Urothelium cell line (cell line): Measurements from ENCODE around the gene FRMD4A.
A peak's percentile ranks its signal among the peaks of the same experiment; 100 is the strongest.
"Not testable (repeated sequence)": the region's sequence is repeated elsewhere in the genome, so short reads cannot be mapped to it uniquely, and the experiment has no call there.

Experiments
- DNase-seq: peaks from one replicate; pipeline ENCODE4 v3.0.0; 2011; ENCODE audit warnings: low spot score, mixed read lengths
- FAIRE-seq: peaks from 2 replicates; lab custom pipeline; 2011; peaks lifted over from hg19 to GRCh38; lab: Jason Lieb, UNC

The FRMD4A gene

DNA sequence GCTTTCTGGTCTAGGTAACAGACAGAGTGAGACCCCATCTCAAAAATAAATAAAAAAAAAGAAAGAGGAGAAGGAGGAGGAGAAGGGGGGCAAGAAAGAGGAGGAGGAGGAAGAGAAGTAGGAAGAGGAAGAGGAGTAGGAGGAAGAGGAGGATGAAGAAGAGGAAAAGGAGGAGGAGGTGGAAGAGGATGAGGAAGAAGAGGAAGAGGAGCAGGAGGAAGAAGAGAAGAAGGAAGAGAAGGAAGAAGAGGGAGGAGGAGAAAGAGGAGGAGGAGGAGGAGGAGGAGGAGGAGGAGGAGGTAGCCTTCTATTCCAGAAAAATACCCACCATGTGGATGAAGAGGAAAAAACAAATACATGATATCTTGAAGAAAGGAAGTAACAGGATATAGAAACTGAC lies 172.1 kb downstream of the FRMD4A start:
- no peak for FAIRE-seq
- no peak for DNase-seq

GRCh38 chr10:14156104-14156503 lies 174.6 kb downstream of the FRMD4A start:
- no peak for FAIRE-seq
- no peak for DNase-seq

- peak; percentile 87 for FAIRE-seq
These were observed 177.1 kb downstream of the FRMD4A start for GRCh38 chr10:14153570-14154055.

DNA sequence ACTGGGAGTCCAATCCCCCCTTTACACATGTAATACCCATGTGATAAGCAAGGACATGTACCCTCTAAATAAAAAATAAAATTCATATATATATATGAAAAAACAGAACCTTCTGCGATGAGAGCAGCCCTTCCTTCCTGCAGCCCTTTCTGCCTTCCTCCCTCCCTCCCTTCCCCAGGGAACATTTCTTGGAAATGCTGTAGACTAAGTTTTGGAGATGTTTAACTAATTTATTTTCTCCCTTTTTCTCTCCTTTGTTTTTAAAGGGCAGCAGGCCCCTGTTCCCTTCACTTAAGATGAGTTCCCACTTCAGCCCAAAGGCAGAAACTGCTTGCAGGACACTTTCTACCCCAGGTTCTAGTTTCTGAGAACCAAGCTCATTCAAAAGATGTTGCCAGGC lies 179.2 kb downstream of the FRMD4A start:
- DNase-seq (no peak), FAIRE-seq (no peak)

More at GRCh38 chr10:14153570-14154055, 177.1 kb downstream of the FRMD4A start:
- peak; percentile 71 for DNase-seq

DNA sequence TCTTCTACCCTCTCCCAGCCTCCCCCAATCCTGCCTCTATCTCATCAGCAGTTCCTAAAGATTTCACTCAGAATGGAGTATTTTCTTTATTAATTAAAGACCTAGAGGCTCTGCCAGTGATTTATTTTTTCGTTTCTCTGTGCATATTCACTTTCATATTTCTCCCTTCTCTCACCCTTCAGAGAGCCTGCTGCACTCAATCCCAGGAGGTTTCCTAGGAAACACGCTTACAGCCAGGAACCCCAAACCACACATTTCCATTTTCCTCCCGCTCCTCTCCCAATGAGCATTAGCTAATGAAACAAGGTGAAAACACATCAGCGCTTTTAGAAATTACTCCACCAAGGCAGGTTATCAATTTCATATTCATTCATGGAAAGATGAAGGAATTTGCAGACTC lies 180.2 kb downstream of the FRMD4A start:
- FAIRE-seq (no peak), DNase-seq (no peak)

- no peak for FAIRE-seq
These were observed 184.2 kb downstream of the FRMD4A start for GRCh38 chr10:14146501-14146900.

DNA sequence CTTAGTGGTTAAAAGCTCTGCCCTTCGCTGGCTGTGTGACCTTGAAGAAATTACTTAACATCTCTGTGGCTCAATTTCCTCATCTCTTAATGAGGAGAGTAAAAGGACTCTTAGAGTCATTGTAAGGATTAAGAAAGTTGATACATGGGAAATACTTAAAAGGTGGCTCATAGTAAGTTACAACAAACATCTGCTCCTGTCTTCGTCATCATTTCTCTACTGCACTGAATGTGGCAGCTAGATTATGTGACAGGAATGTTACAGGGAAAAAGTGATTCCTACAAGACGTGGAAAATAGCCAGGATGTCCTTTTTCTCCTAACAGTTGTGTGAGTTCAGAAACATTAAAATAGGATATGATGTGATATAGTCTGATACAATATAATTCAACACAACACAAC lies 184.7 kb downstream of the FRMD4A start:
- DNase-seq (no peak), FAIRE-seq (no peak)

More at GRCh38 chr10:14146501-14146900, 184.2 kb downstream of the FRMD4A start:
- no peak for DNase-seq

- no peak for FAIRE-seq
These were observed 186.3 kb downstream of the FRMD4A start for GRCh38 chr10:14144451-14144850.

GRCh38 chr10:14142606-14143250 lies 188.0 kb downstream of the FRMD4A start:
- DNase-seq (no peak), FAIRE-seq (no peak)

More at GRCh38 chr10:14144451-14144850, 186.3 kb downstream of the FRMD4A start:
- DNase-seq: no peak

DNA sequence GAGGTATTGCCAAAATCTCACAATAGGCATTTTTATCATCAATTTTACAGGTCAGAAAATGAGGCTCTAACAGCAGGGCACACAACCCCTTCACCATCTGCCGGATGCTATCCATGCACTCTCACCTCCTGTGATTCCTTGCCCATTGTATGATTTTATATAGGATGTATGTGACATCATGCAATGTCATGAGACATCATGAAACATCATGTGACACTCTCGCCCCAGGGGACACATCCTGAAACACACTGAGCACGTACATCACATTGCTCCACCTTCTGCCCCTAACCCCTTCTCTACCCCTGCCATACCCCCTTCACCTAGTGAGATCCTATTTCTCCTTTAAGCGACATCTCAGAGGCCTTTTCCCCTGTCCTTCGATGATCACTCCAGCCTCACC lies 189.4 kb downstream of the FRMD4A start:
- no peak for DNase-seq

GRCh38 chr10:14137391-14137790 lies 193.3 kb downstream of the FRMD4A start:
- DNase-seq (no peak), FAIRE-seq (no peak)

More for the DNA sequence above, 189.4 kb downstream of the FRMD4A start:
- FAIRE-seq: peak; percentile 79

GRCh38 chr10:14135196-14135595 lies 195.5 kb downstream of the FRMD4A start:
- not testable (repeated sequence) for FAIRE-seq

DNA sequence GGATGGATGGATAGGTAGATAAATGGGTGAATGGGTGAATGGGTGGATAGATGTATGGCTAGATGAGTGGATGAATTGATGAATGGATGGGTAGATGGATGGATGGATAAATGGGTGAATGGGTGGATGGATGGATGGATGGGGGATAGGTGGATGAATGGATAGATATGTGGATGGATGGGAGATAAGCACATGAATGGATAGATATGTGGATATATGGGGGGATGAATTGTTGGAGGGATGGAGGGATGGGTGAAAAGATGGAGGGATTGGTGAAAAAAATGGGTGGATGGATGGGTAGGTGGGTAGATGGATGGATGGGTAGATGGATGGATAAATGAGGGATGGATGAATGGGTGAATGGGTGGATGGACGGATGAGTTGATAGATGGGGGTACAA lies 196.4 kb downstream of the FRMD4A start:
- no peak for DNase-seq
- no peak for FAIRE-seq

More at GRCh38 chr10:14135196-14135595, 195.5 kb downstream of the FRMD4A start:
- not testable (repeated sequence) for DNase-seq

GRCh38 chr10:14131261-14131960 lies 199.3 kb downstream of the FRMD4A start:
- DNase-seq (peak; percentile 18), FAIRE-seq (no peak)

DNA sequence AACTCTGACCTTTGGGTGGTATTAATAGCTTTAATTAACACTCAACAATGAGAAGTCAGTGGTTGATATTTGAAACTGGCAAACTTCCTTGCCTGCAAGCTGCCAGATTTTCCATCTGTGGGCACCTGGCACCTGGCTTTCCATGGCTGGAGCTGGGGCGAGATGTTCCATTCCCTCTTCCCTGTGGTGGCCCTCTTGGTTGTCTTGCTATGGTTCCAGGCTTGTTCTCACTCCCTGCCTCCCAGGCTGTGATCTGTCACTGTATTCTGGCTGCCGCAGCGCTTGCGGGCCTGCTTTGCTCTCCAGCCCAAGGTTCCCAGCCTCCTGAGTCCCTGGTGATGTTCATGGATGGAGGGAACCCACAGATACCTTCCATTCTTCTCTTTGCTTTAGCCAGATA lies 201.0 kb downstream of the FRMD4A start:
- no peak for FAIRE-seq
- DNase-seq: no peak

- peak; percentile 78 for FAIRE-seq
- DNase-seq: no peak
These were observed 202.2 kb downstream of the FRMD4A start for GRCh38 chr10:14128519-14128918.

GRCh38 chr10:14126697-14127440 lies 203.9 kb downstream of the FRMD4A start:
- DNase-seq (no peak), FAIRE-seq (no peak)

DNA sequence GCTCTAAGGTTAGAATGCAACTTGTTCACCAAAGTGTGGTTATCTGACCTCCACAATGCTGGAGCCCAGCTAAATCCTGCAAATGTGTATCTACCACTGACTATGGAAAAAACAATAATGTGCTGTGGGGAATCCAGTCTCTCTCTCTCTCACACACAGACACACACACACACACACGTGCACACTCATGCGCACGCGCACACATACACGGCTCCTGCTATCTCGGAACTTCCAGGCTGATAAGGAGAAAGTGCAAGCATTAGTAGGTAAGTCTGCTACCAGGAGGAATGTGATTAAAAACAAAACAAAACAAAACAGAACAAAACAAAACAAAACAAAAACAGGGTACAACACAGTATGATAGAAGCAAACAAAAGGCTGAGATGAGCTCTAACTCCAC lies 205.2 kb downstream of the FRMD4A start:
- no peak for FAIRE-seq
- no peak for DNase-seq

- DNase-seq (no peak), FAIRE-seq (peak; percentile 13)
These were observed 205.8 kb downstream of the FRMD4A start for GRCh38 chr10:14124941-14125340.

DNA sequence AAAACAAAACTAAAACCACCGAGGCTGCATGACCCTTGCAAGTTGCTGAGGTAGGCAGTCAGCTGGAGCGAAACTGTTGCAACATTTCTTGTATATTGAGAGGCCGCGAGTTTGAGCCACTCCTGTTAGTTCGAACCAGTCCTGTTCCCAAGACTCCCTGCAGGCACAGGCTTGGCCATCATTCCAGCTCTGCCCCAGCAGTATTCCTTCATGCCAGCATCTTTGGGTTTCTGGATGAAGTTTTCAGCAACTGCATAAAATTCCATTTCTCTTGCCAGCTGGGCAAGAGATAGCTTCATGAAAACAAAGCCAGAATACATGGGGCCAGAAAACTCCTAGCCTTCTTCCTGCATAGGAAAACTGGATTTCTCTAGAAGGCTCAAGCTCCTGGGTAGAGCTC lies 207.6 kb downstream of the FRMD4A start:
- DNase-seq (no peak), FAIRE-seq (no peak)

DNA sequence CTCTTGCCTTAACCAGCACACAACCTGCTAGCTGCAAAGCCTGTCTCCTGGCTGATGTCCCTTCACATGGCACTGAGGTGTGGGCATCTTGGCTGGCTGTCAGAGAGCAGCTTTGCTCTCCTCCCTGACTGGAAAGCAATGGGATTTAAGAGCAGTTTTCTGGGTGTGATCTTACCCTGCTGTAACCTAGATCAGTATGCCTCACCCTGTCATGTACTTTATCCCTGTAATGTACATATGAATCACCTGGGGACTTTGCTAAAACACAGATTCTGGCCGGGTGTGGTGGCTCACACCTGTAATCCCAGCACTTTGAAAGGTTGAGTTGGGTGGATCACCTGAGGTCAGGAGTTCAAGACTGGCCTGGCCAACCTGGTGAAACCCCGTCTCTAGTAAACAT lies 209.9 kb downstream of the FRMD4A start:
- DNase-seq (no peak), FAIRE-seq (no peak)
